HCT116 (cell line): ENCODE data around the gene NF1.

Experiments
- EGR1 ChIP-seq: IDR thresholded peaks from 2 replicates; pipeline ENCODE4 v1.6.1; 2012; ENCODE audit warnings: low read depth
- EZH2 ChIP-seq: fragments of 200-600 bp; sonication (generic); IDR thresholded peaks from 2 replicates; pipeline ENCODE4 v1.6.1; 2017; ENCODE audit warnings: antibody characterized with exemption, mixed run types
- EZH2phosphoT487 ChIP-seq: fragments of 200-600 bp; IDR thresholded peaks from 2 replicates; pipeline ENCODE4 v1.6.1; 2018; ENCODE audit warnings: antibody characterized with exemption, borderline replicate concordance
- JUND ChIP-seq: IDR thresholded peaks from 2 replicates; pipeline ENCODE4 v1.6.1; 2012
- POLR2A ChIP-seq: IDR thresholded peaks from 2 replicates; pipeline ENCODE4 v1.7.0; 2011; ENCODE audit warnings: borderline replicate concordance; ENCODE audit not compliant: insufficient read depth, insufficient read length; ENCODE audit errors: extremely low read depth
- POLR2AphosphoS5 ChIP-seq: IDR thresholded peaks from 2 replicates; pipeline ENCODE4 v1.6.1; 2011; ENCODE audit warnings: mild to moderate bottlenecking, low read depth, low read length, moderate library complexity
- SRF ChIP-seq: IDR thresholded peaks from 2 replicates; pipeline ENCODE4 v1.6.1; 2012; ENCODE audit warnings: low read depth
- TF ChIP-seq, protein P1 (sequence below), 3 experiments: fragments of 200-600 bp in 1 of 3; sonication (generic) in 1 of 3; IDR thresholded peaks in 2 of 3; conservative IDR thresholded peaks in 1 of 3; 2 replicates each; pipeline ENCODE4 v1.5.1; 2012 to 2017; ENCODE audit warnings: low read depth in 2 of 3, low read length in 2 of 3, antibody characterized with exemption in 1 of 3, borderline replicate concordance in 1 of 3, control low read depth in 1 of 3, mild to moderate bottlenecking in 1 of 3, mixed read lengths in 1 of 3, mixed run types in 1 of 3, moderate library complexity in 1 of 3; ENCODE audit not compliant: insufficient read depth in 1 of 3

DNA sequence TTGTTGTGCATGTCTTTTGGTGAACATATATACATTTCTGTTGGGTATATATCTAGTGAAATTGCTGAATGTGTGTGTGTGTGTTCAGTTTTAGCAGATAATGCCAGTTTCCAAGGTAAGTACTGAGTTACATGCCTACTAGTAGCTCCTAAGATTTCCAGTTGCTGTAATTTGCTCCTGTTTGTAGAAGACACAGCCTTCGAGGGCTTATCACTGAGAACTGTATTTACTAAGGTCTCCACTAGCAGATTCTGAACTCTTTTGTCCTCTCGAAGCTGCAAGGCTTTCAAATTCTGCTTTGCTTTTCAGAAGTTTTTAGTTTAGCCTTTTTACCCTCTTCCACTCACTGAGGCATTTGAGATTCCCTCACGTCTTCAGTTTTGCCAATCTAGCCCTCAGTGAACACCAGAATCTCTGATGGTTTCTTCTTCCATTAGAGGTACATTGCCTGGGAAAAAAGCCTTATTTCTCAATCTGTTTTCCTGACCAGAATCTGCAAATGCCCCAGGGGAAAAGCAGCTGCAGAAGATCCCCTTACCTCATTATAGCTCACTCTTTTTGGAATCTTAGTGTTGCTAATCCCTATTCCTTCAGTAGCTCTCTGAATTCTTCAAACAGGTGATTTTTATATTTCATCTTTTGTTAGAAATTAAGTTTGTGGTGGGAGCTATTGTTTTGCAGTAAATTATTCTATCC is 52.9 kb downstream of the NF1 start:
- TF ChIP-seq SRF (no peak), EZH2phosphoT487 (no peak), EGR1 (no peak), POLR2AphosphoS5 (no peak), EZH2 (no peak), POLR2A (no peak), JUND (no peak)
- TF ChIP-seq, protein P1, sequence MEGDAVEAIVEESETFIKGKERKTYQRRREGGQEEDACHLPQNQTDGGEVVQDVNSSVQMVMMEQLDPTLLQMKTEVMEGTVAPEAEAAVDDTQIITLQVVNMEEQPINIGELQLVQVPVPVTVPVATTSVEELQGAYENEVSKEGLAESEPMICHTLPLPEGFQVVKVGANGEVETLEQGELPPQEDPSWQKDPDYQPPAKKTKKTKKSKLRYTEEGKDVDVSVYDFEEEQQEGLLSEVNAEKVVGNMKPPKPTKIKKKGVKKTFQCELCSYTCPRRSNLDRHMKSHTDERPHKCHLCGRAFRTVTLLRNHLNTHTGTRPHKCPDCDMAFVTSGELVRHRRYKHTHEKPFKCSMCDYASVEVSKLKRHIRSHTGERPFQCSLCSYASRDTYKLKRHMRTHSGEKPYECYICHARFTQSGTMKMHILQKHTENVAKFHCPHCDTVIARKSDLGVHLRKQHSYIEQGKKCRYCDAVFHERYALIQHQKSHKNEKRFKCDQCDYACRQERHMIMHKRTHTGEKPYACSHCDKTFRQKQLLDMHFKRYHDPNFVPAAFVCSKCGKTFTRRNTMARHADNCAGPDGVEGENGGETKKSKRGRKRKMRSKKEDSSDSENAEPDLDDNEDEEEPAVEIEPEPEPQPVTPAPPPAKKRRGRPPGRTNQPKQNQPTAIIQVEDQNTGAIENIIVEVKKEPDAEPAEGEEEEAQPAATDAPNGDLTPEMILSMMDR (IDR thresholded peaks at IDR 0.05 in 2 of 3, conservative IDR thresholded peaks at IDR 0.05 in 1 of 3; ENCODE audit: borderline replicate concordance in 1 of 3, insufficient read depth in 1 of 3, low read depth in 2 of 3, low read length in 2 of 3): no peak
